ENCODE results near the gene USP2.

USP2 gene

DNA sequence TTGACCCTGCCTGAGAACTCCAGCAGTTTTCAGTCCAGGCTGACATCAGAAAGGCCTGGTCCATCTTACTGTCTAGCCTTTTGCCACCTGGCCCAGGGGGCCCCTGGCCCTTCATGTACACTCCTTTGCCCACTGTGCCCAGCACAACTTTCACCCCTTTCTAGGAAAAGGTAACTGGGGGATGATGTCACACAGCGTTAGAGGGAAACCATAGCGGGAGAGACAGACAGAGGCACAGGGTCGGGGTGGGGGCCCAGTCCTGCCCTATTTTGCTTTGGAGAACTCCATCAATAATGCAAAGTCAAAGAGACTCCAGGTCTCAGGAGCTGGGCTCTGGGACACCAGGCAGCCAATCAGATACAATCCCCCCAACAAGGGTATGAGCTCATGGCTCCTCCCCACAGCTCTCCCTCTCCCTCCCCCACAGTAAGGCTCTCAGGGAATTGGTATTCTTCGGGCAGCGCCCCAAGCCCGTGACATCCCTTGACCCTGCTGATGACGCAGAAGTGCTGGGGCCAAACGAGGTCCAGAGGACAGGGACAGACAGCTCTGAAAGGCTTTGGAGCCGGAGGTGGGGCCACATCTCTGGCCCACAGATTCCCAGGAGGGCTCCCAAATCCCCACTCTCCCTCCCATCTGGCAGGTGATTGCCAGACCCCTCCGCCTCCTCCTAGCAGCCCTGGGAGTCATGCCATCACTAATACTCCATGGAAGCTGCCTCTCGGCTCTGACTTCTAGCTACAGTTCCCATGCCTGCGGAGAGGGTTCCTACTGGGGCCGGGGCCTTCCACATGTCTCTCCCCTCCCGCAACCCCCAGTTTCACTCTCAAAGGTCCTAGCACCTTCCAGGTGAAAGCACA, 5.9 kb downstream of the USP2 start:
- peak; percentile 39 for DNase-seq

DNA sequence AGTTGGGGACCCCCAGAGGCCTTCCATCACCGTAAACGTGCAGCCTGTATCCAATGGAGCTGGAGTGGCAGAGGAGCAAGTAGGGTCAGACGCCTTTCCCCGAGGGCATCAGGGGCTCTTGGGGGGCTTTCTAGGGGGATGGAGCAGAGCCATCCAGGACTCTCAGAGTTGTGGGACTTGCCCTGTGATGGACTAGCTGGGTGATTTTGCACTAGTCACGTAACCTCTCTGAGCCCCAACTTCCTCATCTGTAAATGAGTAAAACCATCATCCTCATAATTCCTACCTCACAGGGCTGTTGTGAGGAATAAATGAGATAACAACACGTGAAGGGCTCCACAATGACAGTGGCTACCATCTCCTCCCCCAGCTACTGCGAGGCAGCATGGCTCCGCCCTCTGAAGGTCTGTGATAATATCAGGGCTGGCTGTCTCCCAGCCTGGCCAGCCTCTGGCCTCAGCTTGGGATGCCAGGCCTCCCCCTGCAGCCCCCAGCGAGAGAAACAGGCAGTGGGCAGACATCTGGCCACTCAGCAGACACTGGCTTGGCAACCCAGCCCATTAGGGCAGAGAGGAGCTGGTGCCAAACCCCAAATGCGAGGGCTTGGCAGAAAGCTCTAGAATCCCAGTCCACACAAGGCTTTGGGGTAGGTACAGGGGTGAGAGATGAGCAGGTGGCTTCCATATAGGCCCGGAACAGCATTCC, 6.7 kb downstream of the USP2 start:
- no peak for DNase-seq

DNA sequence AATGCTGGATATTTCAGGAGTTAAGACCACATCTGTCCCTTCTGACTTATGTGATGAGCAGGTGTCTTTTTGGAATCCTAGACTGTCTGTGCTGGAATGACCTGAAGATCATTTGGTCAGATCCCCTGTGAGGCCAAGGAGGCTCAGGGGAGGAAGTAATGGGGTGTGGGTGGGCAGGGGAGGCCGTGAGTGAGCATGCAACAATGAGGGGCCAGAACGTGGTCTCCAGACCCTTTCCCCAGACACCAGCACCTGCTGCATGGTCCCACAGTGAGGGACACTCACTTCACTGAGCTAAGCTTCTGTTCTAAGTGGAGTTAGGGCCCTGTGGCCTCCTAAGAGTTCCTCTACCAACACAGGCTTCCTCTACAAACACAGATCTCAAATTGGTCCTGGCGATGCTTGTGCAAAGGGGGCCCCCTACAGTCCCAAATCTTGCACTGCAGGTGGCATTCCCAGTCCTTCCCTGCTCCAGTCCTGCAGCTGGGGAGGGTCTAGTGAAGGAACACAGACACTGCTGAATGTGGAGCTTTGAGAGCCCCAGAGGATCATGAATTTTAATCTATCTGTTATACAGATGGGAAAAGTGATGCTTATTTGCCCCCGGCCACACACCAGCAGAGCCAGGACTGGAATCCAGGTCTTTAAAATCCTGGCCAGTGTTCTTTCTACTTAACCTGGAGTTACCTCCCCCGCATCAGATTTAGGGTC, 7.4 kb downstream of the USP2 start:
- peak; percentile 69 for DNase-seq

DNA sequence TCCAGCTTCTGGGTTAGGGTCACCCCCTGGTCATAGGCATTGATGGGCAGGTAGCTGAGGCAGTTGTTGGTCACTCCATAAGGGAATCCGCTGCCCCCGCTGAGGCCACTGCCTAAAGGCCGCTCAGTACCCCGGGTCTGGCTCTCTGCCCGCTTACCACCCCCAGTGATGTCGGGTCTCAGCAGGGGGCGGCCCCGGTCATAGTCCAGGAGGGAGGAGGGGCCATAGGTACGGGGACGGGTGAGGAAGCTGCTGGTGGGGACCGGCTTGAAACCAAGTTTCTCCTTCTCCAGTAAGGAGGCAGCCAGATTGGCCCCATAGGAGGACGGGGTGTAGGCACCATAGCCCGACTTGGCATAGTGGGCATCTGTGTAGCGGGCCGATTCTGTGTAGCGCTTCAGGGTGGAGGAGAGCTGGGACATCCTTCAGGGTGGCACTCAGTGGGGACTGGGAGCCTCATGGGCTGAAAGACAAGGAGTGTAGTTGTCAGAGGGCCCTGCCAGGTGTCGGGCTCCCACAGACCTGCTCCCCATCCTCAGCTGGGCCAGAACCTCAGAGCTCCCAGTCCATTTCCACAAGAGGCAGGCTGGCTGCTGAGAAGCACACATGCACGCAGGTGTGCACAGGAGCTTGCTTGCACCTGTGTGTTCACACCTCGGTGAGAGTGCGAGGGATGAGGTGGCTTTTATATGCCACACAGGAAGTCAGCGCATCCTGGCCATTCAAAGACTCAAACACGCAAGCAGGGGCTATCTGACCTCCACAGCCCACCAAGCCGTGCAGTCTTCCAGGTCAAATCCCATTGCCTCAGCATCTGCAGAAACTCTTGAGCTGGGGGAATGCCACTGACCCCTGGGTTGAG, 8.2 kb downstream of the USP2 start:
- no peak for DNase-seq

DNA sequence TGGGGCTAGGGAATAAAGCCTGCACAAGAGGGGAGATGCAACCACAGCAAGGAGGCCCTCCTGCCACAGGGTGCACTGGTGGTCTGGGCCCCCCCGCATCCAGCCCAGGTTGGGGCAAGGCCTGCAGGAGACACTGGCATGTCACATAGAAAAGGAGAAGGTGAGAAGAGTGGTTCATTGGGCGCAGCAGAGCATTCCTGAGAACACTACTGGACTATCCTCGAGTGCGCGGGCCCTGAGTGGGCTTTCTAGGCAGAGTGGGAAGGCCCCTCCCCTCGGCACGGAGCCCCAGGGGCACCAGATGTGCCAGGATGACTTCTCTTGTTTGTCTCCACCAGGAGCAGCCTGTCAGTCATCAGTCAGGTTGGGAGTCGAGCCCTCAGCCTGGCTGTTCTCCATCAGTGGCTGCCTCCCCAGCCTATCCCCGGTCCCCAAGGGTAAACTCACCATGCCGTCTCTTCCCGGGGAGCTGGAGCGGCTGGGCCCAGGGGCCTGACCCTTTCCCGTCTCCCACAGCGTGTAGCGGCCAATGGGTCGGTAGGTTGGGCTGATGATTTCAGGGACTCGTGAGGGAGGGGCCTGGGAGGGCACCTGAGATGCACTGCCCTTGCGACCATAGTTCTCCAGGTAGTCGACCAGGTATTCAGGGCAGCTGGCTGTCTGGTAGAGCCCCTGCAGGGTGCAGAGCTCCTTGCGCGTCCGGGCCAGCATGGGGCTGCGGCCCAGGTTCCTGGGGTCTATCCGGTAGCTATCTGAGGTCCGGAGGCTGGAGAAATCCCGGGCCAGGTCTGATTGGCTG, 9.0 kb downstream of the USP2 start:
- DNase-seq, result no peak

DNA sequence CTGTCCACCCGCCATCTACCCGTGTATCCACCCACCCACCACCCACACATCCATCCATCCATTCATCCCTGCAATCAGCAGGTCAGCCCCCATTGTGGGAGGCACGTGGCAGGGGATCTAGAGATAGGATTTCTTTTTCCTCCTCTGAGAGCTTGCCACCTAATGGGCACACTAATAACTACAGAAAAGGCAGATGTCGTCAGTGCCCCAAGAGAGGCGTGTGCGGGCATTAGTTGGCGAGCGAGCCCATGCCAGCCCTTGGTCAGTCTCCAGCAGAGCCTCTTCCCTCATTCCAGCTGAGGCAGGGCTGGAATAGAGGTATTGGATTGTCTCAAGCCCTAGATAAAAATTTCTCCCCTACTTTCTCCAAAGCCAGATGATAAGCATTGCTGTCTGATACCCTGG, 9.7 kb downstream of the USP2 start:
- no peak for DNase-seq

DNA sequence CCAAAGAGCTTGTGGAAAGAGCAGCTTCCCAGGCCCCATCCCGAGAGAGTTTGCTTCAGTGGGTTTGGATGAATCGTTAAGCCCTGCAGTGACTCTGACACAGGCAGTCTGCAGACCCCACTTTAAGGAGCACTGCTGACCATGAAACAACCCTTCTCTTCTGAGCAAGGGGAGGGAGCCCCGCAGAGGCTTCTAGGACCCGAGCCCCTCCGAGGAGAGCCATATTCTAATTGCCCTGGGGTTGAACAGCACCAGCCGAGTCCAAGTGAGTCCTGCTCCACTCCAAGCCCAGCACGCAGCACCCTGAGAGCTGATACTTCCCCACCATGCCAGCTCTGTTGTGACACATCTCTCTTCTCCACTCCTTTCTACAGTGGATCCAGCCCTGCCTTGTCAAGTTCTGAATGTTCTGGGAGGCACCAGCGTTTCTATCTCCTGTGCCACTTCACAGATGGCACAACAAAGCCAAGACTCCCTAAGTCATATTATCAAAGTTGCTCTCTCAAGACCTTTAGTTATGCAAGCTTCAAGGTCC, 10.4 kb downstream of the USP2 start:
- DNase-seq, result no peak

DNA sequence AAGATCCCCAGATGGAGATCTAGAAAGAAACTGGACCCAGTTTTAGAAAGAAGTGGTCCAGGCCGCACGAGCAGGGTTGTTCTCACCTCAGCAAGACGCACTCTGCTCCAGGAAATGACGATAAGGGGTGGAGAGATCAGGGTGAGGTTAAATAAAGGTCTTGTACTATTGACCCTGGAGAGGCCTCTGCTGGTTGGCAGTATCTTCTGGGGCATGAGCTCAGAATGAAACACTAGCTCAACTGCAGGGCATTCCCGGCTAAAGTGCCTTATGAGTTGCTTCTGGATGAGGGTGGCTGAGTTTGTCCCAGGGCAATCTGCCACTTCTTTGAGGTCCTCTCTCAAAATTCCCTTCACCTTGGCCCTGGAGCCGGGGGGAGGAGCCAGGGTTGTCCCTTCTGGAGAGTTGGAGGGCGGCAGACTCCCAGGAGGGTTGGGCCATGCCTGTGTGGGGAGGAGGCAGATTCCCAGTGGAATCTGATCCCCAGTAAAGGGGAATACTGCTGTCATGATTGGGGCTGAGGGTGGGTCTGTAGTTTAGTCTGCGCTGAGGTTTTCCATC, 10.9 kb downstream of the USP2 start:
- DNase-seq, result no peak

DNA sequence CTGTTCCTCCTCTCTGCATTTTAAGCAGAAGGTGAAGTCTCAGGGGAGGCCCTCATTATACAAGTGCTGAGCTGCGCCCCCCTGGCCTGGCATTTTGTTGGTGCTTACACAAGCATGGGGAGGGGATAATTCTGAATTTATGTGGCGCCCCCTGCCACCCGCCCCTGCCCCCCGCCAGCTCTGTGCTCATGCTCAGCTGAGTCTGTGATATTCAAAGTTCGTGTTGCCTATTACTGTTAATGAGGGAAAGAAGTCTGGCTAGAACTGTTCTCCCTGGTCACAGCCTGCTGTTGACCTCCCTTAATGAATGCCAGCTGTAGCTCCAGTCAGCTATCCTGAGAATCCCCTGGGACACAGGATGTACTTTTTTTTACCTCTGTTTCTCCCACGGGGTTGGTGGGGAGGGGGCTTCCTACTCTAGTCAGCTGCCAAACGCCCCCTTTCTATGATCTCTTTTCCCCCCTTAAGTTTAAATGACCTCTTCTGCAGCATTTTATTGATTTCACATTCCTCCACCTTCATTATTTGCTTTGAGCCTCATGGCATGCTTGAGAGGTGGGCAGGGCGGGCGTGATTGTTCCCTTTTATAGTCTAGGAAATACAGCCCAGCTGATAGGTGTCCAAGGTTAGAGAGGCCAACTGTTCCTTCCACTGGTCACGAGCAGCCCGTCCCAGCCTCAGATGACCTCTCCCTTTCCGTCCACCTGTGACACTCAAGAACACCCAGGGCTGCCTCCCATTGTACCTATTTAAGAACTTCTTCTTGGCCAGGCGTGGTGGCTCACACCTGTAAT, 12.2 kb downstream of the USP2 start:
- DNase-seq, result no peak

DNA sequence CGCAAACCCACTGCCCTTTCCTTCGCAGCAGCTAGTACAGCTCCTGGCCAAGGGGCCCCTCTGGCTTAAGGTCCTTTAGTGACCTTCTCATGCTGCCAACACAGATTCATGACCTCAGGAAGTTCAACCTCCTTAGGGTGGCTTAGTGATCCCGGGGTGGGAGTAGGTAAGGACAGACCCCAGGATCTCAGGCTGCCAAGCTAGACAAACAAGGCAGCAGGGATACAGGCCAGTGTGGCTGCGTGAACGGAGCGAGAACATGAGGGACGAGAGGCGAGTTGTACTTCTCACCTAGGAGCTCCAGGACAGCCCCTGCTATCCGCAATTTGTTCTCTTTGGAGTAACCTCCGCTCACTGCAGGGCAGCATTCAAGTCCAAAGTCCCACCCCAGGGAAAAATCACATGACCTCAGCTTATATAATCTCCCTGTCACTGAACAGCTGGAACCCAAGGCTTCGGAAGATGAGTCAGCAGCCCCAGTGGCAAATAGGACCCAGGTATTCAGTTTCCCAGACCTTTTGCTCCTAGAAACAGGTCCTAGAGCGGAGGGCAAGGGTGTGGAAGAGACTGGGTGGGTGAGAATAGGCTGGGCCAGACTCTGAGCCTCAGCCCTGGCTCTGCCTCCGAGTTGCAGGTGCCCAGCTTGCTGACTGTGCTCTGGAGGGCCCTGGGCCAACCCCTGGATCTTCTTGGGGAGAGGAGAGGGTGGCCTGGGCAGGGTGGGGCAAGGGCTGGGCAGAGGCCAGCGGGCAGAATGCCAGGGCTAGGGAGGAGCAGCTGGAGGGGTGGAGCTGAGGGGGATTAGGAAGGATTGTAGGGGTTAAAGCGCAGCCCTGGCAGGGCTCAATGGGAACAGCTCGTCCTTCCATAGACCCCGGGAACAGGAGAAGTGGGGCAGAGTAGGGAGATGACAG, 13.1 kb downstream of the USP2 start:
- no peak for DNase-seq

DNA sequence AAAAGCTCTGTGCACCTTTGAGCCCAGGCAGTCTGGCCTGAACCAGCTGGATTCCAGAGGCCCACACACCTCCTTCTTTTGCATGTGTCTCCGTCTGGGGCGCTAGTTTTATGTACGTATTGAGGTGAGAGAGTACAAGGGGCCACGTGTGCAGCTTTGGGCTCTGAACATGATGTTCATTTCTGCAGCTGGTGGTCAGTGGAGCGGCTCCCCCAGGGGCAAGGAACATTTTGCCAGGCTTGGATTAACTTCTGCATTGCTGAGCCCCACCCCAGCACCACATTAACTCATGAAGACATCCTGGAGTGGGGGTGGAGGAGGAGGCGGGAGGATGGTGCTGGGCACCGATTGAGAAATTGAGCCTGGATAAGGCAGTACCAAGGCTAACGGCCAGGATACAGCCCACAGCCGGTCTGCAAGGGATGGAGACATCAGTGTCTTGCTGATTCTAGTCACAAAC, 13.8 kb downstream of the USP2 start:
- DNase-seq, result no peak

DNA sequence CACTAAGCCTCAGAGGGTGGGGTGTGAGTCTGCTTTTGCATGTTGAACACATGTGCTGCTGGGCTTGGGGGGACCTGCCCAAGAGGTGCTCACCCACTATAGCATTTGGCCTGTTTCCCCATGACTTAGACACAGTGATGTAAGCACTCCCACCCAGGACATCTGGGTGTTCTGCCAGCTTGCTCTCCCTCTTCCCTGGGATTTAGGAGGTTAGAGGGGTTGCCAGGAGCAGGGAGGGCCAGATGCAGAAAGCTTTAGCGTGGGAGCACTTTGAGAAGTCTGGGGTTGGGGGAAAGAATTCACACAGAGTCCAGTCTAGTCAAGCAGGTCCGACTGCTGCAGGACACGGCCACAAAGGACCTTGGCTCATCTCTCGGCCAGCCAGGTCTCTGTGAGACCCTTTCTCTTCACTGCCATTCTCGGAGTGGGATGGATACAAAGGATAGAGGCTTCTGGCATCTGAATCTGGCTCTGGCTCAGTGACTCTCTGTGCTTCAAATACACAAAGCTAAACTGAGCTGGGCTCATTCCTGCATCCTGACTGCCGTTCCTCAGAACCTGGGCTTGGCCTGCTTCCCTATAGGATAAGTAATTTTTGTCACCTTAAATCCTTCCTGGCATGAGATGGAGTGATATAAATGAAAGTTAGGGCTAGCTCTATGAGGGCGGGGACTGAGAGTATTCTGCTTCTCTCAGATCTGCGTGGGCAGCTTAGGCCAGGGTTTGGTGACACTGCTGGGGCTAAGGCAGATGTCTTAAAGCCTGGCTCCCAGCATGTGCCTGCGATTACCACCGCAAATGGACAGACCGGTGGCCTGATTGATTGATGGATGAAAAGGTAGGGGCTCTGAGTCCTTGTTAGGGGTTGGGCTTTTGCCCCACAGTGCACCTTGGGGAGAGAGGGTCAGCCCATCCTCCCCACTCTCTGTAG, 14.5 kb downstream of the USP2 start:
- DNase-seq, result no peak

DNA sequence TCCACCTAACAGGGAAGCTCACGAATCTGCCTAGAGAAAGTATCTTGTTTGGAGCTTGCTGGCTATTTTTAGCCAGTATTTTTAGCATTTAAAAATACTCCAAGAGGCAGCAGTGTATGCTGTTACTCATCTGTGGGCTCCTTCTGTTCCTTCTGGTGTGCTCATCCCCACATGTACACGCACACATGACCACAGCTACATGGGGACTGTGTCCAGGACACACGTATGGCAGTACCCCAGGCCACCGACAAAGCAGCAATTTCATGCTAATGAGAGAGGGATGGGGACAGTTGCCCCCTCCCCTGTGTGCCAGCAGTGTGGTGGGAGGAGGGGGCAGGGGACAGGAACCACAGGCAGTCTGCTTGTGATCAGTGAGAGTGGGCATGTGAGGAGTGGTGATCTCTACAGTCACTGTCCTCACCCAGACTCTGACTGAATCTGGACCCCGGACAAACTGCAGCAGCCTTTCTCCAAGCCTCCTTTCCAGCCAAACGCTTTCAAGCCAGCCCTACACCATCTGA, 16.4 kb downstream of the USP2 start:
- no peak for DNase-seq

DNA sequence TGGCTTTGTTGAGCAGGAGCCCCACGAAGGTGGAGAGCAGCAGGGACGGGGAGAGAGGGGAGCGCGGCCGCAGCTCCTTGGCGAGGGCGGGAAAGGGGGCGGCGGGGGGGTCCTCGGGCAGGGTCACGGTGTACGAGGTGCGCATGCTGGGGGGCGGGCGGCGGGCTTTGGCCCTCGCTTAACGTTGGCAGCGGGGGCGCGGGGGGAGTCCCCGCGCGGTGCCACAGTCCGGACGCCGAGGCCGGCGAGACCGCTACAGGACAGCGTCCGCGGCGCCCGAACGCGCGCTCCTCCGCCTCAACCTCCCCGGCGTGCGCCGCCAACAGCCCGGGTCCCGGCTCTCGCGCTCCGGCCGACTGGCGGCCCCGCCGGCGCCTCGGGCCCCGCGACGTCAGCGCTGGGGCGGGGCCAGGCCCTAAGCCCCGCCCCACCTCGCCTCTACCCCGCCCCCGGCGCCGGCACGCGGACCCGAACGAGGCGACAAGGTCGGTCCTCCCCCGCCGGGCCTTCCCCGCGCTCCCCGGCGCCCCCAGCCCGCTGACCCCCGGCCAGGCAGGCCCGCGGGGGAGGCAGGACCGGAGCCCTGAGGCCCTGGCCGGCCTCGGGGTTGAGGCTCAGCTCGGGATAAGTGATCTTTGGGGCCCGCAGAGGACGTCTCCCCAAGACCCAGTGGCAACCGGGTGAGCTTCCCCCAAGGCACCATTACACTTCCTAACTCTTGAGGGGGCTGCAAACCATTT, 17.5 kb downstream of the USP2 start:
- DNase-seq, result peak; percentile 40

DNA sequence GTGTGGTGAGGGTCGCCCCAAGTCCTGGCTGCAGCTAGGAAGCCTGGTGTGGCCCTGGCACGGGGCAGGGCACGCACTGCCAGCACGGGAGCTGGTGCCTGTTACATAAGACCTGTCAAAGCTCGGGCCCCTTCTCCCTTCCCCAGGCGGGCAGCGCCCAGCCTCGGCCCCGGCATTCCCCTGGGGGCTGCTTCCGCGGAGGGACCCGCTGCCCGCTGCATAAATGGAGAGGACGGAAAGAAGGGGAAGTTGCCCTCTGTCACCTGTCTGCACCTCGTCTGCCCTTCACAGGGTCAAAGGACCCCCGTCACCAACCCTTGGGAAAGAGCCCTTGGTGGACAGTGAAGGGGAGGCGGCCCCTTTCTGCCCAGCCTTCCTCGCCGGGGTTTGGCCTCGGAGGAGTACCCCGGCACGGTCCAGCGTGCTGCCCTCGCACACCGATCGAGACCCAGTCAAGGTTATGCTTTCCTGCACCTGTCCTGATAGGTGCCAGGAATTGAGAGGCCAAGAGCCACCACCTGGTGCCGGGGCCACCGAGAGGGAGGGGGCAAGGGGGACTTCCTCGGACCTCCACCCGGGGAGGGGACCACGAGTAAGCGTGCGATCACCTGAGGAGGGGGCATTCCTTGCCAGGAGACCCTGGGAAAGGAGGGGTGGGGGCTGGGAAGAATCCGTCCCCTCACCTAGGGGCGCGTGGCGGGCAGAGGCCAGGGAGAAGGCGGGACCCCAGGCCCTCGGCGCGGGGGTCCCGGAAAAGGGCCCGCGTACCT, 18.2 kb downstream of the USP2 start:
- no peak for DNase-seq

DNA sequence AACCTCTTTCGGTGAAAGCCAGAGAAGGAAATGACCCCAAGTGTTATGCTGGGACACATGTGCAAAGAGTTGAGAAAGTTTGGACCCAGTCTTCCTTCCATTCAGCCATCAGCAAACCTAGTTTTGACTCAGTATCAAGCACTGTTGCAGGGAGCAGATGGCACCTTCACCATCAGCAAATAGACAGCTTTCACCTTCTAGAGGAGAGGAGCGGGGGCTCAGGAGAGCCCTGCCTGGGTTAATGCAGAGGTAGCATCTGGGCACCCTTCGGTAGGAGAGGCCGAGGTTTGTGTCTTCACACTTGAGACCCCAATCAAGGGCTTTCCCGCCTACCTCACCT, 18.8 kb downstream of the USP2 start:
- no peak for DNase-seq

All from fibroblast of skin of right quadriceps (primary cell).